ENCODE data around the gene DBF4. TPM values are rescaled to one million over a fixed set of nuclear protein-coding genes. Genes with fewer than 3 reads are reported as not detected.

Gene DBF4
- total RNA-seq, 1 donor from 2014 or later: 6.6 TPM

DNA sequence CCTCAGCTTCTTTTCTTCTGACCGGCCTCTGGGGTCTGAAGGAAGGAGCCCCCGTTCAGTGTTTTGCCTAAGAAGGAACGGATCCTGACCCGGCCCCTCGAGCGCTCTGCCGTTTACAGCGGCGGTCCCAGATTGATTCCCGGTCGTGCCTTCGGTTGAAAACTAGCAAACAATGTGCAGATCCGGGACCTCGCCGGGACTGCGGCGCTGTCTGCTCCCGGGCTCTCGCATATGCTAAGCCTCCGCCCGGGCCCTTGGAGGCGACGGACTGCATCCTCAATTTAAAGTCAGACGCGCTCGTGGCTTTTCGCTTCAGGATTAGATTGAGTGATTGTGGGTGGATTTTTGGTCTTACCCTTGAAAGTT is 559 bp downstream of the DBF4 start:
- peak overlapping the region; percentile 74 for H3K4me3 ChIP-seq
- peak; percentile 43 for ATAC-seq
- intact Hi-C loops (cut with DNase I): no loop called here
- H3K27me3 ChIP-seq: no peaks in the 10 kb centered on the region
- H3K36me3 ChIP-seq: no peaks in the 10 kb centered on the region
- no peaks in the 10 kb centered on the region for H3K9me3 ChIP-seq
- H3K4me1 ChIP-seq: peaks cover 27% of the 10 kb centered on the region
- TF ChIP-seq, protein P1, sequence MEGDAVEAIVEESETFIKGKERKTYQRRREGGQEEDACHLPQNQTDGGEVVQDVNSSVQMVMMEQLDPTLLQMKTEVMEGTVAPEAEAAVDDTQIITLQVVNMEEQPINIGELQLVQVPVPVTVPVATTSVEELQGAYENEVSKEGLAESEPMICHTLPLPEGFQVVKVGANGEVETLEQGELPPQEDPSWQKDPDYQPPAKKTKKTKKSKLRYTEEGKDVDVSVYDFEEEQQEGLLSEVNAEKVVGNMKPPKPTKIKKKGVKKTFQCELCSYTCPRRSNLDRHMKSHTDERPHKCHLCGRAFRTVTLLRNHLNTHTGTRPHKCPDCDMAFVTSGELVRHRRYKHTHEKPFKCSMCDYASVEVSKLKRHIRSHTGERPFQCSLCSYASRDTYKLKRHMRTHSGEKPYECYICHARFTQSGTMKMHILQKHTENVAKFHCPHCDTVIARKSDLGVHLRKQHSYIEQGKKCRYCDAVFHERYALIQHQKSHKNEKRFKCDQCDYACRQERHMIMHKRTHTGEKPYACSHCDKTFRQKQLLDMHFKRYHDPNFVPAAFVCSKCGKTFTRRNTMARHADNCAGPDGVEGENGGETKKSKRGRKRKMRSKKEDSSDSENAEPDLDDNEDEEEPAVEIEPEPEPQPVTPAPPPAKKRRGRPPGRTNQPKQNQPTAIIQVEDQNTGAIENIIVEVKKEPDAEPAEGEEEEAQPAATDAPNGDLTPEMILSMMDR (IDR thresholded peaks at IDR 0.05): no peak
- H3K27ac ChIP-seq: peak overlapping the region; percentile 91
- DNase-seq: peak; percentile 83

- TF ChIP-seq, protein P1 (IDR thresholded peaks at IDR 0.05): no peak
- intact Hi-C loops (cut with DNase I): no loop called here
- Histone ChIP-seq H3K9me3 (no peaks in the 10 kb centered on the region), H3K4me3 (peak overlapping the region; percentile 74), H3K27me3 (no peaks in the 10 kb centered on the region), H3K4me1 (peaks cover 27% of the 10 kb centered on the region), H3K36me3 (no peaks in the 10 kb centered on the region), H3K27ac (peak overlapping the region; percentile 91)
- DNase-seq (no peak), ATAC-seq (no peak)
Observed at GRCh38 chr7:87877366-87878040, 1.2 kb downstream of the DBF4 start.

- no peaks in the 10 kb centered on the region for H3K27me3 ChIP-seq
- no peaks in the 10 kb centered on the region for H3K9me3 ChIP-seq
- no peak overlapping the region for H3K4me3 ChIP-seq
- no peak overlapping the region for H3K27ac ChIP-seq
- DNase-seq: no peak
- TF ChIP-seq, protein P1 (IDR thresholded peaks at IDR 0.05): no peak
- H3K4me1 ChIP-seq: peaks cover 27% of the 10 kb centered on the region
- intact Hi-C loops (cut with DNase I): no loop called here
- no peak for ATAC-seq
- no peaks in the 10 kb centered on the region for H3K36me3 ChIP-seq
Observed at GRCh38 chr7:87878208-87878735, 2.0 kb downstream of the DBF4 start.

GRCh38 chr7:87882151-87882937 is 6.1 kb downstream of the DBF4 start:
- H3K4me1 ChIP-seq: peaks cover 12% of the 10 kb centered on the region
- no peaks in the 10 kb centered on the region for H3K9me3 ChIP-seq
- no peak for DNase-seq
- intact Hi-C loops (cut with DNase I): no loop called here
- peaks cover 6% of the 10 kb centered on the region for H3K36me3 ChIP-seq
- TF ChIP-seq, protein P1 (IDR thresholded peaks at IDR 0.05): no peak
- no peak for ATAC-seq
- no peak overlapping the region for H3K4me3 ChIP-seq
- no peak overlapping the region for H3K27ac ChIP-seq
- H3K27me3 ChIP-seq: no peaks in the 10 kb centered on the region

GRCh38 chr7:87885018-87885417 is 8.7 kb downstream of the DBF4 start:
- Histone ChIP-seq H3K9me3 (no peaks in the 10 kb centered on the region), H3K36me3 (peaks cover 24% of the 10 kb centered on the region), H3K27me3 (no peaks in the 10 kb centered on the region), H3K4me3 (no peak overlapping the region), H3K27ac (no peak overlapping the region), H3K4me1 (no peaks in the 10 kb centered on the region)
- intact Hi-C loops (cut with DNase I): no loop called here
- ATAC-seq (no peak), DNase-seq (no peak)
- TF ChIP-seq, protein P1 (IDR thresholded peaks at IDR 0.05): no peak

Measured in upper lobe of right lung (tissue), 1 donor.